ENCODE measurements around the gene RER1.

The RER1 gene

DNA sequence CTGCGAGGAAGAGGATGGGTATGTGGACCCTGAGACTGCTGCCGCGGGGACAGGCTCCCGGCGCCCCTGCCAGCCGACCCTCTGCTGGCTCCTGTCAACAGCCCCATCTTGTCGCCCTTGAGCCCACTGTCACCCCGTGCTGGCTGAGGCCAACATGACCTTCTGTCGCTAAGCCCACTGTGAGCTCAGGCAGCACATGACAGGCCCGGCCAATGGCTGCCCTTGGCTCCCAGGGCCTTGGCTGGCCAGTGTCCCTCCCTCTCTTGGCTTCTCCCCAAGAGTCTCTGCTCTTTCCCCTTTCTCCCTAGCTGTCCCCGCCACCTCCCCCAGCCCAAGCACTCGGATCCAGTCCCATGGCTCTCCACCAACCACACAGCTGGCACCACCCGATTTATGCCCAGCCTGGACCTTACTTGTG, 17.2 kb downstream of the RER1 start:
- no peak for DNase-seq

DNA sequence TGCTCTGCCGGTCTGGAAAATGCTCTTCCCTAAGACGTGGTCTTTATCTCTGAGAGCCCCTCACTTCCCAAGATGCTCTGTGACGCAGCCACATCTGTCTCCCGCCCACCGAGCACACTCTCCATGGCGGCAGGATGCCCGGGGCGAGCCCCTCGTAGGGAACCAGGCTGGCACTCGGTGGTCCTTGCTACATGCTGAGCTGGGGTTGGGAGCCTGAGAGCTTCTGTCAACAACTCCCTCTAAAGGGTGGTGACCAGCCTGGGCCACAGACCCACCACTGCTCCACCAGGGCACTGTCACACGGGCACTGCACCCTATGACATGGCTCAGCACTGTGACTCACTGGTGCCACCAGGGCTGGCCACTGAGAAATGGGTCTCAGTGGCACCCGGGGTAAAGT, 18.1 kb downstream of the RER1 start:
- DNase-seq, result no peak

DNA sequence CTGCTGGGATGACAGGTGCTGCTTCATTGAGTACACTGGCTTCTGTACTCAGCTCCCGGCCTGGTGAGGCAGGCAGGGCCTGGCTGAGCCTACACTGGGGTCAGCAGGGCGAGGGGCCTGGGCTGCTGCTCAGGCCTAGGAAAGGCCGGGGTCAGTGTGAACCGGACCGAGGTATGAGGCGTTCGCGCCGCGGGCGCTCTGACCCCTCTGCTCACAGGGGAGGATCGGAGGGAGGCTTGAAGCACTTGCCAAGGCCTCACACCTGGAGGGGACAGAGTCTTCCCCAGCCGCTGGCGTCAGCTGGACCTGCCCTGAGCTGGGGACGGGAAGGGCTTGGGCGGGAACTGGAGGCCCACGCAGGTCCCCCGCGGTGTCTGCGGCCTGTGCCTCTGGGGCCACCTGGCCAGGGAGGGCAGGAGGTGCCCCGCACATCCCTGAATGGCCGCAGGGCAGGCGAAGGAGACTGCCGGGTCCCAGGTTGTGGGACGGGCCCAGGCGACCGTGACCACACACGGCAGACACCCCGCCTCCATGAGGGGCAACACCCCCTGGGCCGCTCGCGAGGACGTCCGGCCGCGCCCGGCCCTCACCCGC, 20.3 kb downstream of the RER1 start:
- no peak for DNase-seq

DNA sequence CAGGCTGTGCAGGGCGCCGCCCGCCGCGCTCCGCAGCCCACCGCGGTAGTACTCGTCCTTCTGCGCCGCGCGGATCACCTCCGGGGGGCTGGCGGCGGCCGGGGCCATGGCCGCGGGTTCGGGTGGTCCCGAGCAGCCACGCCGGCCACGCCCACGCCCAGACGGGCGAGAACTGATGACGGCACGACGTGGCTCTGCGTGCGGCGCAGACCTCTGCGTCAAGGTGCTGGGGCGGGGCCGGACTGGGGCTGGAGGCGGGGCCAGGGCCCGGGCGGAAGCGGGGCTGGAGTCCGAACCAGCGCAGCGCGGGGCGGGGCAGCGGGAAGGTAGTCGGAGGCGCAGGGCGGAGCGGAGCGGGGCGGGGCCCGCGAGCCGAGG, 20.7 kb downstream of the RER1 start, which contains the start of gene PEX10:
Gene PEX10, minus strand, starts transcription at position 170 of the 378 bp plus-strand sequence. Its CDS starts 62 bp downstream, at position 108.
- DNase-seq, result peak; percentile 88

DNA sequence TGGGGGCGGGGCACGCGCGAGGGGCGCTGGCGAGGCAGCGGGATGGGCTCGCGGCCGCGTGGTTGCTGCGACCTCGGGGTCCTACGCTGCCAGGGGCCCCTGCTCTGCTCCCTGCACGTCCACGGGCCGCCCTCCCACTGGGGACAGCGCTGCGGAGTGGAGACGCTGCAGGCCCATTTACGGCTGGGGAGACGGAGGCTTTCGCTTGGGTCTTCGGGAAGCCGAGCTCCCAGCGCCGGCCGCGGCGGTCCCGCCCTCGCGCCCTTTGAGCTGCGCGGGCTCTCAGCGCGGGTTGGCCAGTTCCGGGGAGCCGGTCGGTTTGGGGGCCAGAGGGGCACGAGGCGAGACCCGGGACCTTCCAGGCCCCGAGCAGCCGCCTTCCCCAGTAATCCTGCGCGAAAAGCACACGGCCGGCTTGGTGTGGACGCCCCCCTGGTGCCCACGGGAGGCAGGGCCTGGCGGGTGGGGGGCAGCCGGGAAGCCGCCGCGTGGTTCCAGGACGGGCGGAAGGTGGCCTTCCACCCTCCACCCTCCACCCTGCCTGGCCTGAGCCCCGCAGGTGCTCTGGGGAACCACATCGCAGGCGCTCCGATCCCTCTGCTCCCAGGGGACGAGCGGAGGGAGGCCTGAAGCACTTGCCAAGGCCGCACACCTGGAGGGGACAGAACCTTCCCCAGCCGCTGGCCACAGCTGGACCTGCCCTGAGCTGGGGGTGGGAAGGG, 21.3 kb downstream of the RER1 start:
- DNase-seq, result no peak

DNA sequence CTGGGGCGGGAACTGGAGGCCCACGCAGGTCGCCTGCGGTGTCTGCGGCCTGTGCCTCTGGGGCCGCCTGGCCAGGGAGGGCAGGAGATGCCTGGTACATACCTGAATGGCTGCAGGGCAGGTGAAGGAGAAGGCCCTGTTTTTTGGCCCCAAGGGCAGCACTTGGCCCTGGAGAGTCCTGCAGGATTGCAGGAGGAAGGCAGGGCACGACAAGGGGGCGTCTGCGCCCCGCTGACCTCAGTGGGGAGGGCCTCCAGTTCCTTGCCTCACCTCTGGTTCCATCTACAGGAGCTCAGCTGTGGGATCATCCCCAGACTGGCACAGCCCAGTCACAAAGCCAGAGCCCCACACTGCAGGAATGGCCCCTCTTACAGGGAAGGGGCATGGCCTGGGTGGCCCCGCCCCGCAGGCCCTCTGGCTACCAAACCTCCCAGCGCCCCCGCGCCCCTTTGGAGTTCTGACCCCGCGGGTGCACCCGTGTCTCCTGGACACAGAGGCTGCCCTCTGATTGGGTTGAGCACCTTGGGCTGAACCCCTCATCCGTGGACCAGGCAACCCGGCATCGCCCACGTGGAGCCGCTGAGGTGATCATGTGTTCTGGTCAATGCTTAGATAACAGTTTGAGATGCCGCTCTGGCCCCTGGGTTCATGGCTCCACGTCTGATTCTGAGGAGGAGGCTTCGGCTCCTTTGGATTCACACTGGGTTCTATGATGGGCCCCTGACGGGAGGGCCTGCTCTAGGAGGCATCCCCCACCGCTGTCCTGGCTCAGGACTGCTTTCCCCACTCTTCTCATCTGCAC, 22.1 kb downstream of the RER1 start:
- DNase-seq, result no peak

DNA sequence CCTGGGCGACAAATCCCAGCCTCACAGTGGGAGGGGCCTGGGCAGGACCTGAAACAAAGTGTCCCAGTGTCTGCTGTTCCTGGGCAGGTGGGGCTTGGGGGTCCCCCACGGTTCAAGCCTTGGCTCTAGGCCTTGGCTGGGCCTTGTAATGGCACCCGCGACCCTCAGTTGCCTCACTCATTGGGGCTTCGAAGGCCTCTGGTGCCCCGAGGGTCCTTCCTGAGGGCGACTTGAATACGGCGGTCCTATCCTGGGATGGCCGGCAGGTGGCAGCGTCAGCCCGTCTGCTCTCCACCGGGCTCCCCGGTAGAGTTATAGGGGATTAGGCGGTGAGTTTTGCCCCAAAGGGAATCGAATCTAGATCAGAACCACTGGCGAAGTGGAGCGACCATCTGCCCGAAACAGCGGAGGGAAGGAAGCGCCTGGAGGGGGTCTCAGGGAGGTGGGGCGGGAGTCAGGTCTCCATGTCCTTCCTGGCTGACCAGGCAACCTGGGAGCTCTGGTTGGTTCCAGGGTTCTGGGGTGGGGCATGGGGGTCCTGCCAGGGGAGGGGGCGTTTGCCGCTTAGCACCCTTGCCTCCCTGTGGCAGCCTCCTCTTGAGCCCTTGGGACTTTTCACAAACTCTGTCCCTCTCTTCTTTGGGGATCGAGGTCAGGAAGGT, 22.8 kb downstream of the RER1 start:
- peak; percentile 57 for DNase-seq

DNA sequence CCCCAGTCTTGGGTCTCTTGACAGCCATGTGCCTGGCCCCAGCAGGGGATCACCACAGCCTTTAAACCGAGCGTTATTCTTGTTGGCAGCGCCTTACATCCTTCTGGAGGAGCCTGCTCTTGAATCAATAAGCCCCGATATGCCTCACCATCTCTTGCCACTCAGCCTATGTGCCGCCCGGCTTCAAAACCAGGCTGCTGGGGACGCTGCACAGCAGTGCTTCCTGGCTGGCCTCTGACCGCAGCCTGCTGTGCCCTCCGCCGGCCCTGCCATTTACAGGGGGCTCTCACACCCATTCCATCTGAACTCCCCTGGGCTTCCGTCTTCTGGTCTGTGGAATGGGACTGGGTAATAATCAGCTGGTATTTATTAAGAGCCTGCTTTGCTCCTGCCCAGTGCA, 23.7 kb downstream of the RER1 start:
- DNase-seq, result no peak

DNA sequence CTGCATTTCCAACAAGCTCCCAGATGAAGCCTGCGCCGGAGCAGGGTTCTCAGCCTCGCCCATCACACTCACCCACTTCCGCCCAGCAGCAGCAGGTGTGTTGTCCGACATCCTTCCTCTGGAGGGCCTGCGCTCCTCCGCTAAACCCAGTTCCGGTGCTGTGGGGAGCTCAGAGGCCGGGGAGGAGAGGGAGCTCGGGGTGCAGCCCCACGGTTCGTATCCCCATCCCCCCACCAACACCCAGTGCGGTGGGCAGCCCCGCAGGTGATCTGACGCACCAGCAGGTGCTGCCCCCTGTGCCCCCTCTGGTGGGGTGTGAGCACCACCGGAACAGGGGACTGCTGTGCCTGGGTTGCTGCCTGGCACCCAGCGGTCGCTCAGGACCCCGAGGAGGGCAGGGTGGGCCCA, 24.2 kb downstream of the RER1 start:
- DNase-seq, result no peak

DNA sequence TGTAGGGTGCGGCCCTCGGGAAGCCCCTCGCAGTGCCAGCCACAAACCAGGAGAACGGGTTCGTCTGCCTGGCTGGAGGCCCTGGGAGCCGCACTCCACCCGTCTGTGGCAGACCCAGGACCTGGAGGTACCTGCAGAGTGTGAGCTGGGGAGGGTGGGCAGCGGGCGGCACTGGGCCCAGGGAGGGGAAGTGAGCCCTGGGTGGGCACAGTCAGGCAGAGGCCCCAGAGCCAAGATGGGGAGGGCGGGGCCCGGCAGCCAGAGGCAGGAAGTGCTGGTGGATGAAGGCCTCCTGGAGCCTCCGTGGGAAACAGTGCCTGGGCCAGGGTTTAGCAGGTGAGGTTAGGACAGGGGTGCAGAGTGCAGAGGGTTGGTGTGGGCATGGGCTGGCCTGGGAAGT, 24.8 kb downstream of the RER1 start:
- no peak for DNase-seq

DNA sequence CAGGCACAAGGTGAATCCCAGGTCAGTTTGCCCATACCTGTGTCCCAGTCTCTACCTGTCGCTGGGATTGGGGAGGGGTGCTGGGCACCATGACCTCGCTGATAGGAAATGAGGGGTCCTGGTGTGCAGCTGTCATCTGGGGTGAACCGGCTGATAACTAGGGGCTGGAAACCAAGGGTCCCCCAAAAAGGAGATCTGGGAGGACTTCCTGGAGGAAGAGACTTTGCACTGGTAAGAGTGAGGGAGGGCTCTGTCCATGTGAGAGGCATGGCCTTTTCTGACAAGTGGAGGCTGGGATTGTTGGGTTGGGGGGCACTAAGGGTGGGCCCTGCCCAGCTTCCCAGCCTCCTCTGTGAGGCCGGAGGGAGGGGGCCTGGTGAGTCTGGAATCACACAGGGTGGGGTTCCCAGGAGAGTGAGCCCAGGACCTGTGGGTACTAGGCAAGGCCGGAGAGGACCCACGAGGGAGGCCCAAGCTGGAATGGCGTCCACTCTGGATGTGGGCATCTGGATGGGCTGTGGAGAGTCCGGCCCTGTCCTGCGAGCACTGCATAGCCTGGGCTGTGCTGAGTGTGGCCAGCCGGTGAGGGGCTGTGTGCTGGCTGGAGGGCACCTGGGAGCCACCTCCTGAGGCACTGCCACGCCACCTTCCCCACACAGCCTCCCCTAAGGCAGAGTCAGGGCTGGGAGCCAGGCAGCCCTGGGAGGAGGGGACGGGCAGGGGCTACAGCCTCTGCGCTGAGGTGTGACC, 25.6 kb downstream of the RER1 start:
- DNase-seq, result no peak

DNA sequence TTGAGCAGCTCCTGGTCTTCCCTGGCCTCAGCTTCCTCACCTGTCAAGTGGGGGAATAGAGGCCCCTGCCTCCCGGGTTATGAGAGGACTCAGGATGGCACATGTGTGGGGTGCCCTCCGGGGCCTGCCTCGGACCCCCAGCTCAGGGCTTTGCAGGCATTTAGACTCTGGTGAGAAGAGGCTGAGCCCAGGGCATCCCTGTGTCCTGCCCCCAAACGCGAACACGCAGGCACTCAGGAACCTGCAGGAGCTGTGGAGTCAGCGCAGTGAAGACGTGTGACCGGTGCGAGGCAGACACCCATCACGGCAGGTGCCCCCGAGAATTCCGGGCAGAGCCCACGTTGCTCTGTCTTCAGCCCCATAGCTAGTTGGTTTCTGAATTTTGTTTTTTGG, 26.2 kb downstream of the RER1 start:
- DNase-seq, result no peak

DNA sequence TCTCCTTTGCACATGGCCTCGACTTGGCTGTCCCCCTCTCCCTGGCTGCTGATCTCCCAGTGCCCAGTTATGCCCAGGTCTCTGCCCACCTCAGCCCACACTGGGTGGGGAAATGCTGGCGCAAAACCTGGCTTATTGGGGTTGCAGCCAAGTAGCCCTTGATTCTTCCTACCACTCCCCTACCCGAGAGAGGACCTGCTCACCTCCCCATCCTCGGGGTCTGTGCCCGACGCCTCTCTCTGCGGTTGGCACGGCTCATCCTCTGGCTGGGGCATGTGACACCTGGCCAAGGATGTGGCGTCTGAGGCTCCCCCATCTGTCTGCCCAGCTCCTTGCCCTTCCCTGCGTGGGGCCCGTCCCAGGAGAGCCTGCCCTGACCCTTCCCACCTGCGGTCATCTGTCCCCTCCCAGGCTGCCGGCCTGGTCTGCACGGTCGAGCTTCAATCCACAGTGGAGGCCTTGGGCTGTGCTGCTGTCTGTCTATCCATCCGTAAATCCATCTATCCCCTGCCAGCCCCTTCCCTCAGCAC, 27.2 kb downstream of the RER1 start:
- DNase-seq, result no peak

DNA sequence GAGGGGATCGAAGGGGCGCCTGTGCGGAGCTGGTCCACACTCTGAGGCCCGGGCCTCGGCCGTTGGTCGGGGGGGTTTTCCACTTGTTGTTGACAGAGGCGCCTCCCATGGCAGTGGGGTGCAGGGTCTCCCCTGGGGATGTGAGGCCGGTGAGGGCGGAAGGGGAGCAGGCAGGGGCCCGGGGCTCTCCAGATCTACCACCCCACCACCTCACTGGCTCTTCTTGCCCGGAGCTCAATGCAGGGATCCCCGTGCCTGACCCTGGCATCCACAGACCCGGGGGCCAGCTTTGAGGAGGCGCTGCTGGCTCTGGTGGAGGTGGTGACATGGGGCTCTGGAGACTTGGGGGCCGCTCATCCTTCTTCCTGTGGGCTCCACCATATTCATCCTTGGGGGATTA, 27.8 kb downstream of the RER1 start:
- DNase-seq, result no peak

DNA sequence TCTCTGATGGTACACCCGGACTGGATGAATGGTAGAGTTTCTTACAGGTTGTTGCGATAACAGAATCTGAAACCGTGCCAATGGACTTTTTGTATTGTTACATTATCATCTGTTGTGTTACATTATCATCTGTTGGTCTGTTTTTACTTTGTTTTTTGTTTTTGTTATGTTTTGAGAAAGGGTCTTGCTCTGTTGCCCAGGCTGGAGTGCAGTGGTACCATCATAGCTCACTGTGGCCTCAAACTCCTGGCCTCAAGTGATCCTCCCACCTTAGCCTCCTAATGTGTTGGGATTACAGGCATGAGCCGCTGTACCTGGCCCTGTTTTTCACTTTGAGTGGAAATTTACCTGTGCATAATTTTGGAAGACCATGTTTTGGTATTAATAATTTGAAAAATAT, 30.9 kb downstream of the RER1 start:
- DNase-seq, result no peak

DNA sequence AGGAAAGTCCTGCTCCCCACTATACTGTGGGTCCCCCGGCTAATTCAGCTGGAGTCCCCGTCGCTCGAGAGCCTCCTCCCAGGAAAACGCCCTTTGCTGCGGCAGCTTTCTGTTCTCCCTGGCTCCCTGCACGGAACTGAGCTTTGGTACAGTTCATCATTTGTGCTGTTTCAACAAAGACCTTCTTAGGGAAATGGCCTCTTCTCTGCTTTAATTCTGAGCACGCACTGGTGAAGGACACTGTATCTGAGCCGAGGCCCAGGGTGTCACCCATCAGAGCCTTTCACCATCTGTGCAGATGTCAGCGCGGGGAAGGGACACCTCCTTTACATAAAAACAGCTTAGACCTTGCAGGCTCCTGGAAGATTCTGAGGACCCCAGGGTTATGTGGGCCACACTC, 34.3 kb downstream of the RER1 start:
- no peak for DNase-seq

DNA sequence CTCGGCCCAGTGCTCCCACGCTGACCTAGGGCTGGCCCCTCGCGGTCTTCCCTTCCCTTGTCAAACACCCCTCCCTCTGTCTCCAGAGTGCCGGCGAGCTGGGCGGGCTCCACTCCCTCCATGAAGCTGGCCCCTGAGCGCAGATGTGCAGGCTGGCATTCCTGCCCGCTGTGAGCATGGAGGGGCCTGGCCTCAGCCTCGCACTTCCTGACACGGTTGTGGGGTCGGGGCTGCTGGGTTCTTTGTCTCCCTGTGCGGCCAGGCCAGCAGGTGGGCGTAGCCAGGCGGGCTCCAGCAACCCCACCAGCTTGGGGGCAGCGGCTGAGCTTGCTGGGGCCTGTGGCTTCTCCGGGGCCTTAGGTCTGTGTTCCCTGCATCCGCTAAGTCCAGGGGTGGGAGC, 34.9 kb downstream of the RER1 start:
- DNase-seq, result no peak

DNA sequence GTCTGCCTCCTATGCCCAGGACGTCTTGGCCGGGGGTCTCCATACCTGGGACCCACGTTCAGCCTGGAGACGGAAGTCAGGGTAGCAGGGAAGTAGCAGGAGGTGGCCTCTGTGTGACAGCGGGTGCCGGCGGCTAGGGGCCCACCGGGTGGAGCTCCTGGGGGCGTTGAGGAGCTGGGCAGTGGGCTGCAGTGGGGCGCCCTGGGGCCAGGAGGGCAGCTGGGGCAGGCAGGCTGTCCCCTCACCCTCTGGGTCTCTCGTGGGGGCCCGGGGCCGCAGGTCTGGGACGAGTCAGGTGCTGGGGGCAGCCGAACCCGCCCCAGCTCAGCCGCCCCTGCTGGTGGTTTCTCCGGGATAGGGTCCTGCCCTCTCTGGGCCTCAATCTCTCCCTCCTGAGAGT, 35.4 kb downstream of the RER1 start:
- DNase-seq, result no peak

DNA sequence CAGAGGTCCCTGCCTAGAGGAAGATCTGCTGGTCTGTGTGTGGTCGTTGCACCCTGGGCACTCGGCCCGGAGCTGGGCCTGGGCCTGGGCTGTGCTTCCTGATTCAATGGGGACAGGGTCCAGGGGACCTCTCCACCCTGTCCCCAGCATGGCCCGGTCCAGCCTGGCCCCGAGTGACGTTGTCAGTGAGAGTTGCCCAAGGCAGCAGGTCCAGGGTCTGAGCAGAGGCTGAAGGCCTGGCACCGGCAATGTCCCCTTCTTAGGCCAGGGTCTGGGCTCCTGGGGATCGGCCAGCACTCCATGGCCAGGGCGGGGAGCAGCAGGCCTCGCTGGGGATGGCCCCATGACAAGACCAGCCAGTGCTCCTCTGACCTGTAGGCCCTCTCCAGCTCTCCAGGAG, 36.3 kb downstream of the RER1 start:
- DNase-seq, result no peak

DNA sequence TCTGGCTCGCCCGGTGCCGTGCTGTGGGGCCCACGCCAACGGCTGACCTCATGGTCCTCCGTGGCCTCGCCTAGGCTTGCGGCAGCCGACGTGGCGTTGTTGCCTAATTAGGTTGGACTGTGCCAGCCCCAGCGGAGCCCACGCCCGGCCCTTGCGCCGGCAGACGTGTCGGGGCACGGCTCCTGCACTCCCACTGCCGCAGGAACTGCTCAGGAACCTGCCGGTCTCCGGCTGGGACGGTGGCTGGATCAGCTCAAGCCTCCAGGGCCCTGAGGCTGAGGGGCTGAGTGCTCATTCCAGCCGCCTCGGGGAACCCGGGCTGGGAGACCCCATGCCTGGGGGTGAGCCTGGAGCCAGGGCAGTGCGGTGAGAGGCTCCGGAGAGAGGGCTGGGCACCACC, 36.8 kb downstream of the RER1 start:
- no peak for DNase-seq

DNA sequence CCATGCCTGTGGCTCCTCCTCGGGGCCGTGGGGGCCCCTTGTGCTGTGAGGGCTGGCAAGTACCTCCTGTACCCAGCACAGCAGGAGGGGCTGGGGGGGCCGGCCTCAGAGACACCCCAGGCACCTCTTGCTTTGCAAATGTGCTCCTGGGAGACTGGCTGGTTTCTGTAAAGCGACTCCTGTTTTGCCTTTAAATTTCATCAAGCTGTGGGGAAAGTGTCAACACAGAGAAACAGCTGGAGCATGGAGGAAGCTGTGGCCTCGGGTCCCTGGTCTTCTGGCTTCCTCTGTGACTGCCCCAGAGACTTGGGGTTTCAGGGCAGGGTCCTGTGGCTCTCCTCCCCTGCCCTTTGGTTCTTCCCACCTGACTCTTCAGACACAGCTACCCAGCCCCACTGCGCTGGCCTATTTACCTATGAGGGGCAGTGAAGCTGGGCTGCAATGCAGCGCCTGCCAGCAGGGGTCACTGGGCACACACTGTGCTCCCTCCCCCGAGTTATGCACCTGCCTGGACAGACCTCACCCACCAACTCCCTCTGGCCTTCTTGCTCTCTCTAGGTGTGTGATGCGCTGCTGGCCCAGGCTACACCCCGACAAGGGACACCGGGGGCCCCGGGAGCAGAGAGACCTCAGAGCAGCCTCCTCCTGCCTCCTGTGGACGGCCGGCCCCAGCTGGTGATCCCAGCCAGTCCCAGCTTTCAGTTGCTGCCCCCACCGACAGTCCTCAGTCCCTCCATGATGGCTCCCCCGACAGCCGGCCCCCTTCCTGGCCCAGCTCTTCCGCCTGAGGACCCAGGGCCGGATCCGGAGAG, 38.3 kb downstream of the RER1 start:
- no peak for DNase-seq

DNA sequence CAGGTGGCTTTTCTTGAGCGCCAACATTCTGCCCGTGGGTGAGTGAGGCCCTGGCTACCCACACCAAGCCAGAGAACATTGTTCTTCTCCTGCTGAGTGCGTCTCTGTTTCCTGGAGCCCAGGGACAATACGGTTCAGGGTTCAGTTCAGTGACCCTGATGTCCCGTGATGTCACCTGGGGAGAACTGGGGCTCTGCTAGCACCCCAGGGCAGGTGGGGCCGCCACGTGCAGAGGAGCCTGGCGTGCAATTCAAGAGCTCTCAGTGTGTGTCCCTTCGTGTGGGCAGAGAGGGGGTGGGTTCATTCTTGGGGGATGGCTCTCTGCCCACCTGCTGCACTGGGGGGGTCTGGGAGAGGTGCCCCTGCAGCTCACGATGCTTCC, 38.9 kb downstream of the RER1 start:
- DNase-seq, result no peak
